Measurements from ENCODE around the gene MSI1.

GRCh38 chr12:120363274-120363855, 5.6 kb downstream of the MSI1 start:
- no peak for TF ChIP-seq CTCF (IDR thresholded peaks at IDR 0.05 in 2 of 3, conservative IDR thresholded peaks at IDR 0.05 in 1 of 3; ENCODE audit: borderline replicate concordance in 1 of 3, insufficient read depth in 1 of 3, low read depth in 2 of 3, low read length in 2 of 3)
- TF ChIP-seq EZH2phosphoT487 (IDR thresholded peaks at IDR 0.05; ENCODE audit: borderline replicate concordance): no peak
- no peak for TF ChIP-seq ZFX (IDR thresholded peaks at IDR 0.05)
- no peak for TF ChIP-seq POLR2AphosphoS5 (IDR thresholded peaks at IDR 0.05; ENCODE audit: low read depth, low read length)
- TF ChIP-seq TCF7L2 (IDR thresholded peaks at IDR 0.05; ENCODE audit: borderline replicate concordance, extremely low read depth, insufficient read depth, insufficient read length): no peak
- no peak for TF ChIP-seq SRF (IDR thresholded peaks at IDR 0.05; ENCODE audit: low read depth)
- no peak for TF ChIP-seq YY1 (IDR thresholded peaks at IDR 0.05; ENCODE audit: extremely low read depth, insufficient replicate concordance, low read depth, low read length)
- TF ChIP-seq ZNF274 (IDR thresholded peaks at IDR 0.05; ENCODE audit: low read depth, low read length): no peak
- TF ChIP-seq CEBPB (IDR thresholded peaks at IDR 0.05; ENCODE audit: low read depth): no peak
- no peak for TF ChIP-seq RAD21 (IDR thresholded peaks at IDR 0.05; ENCODE audit: low read depth)
- TF ChIP-seq REST (IDR thresholded peaks at IDR 0.05; ENCODE audit: low read depth): no peak
